Gastrocnemius medialis (tissue), 4 donors: ENCODE results near the gene ATG7. TPM values are rescaled to one million over a fixed set of nuclear protein-coding genes. Genes with fewer than 3 reads are reported as not detected.

Source experiments
- ATAC-seq, 2 donors: fragments of 150-250 bp; one replicate each; pipeline ENCODE4 v1.9.1; 2016
- DNase-seq, 2 donors: peaks; one replicate each; pipeline ENCODE4 v3.0.0-alpha.2; 2019
- H3K27ac ChIP-seq, 4 donors: fragments of 200-600 bp; sonication (generic); 1 replicate in 1 of 4; 2 replicates in 3 of 4; pipeline ENCODE4 v1.5.1; 2016 to 2018; ENCODE audit warnings: mild to moderate bottlenecking in 2 of 4, moderate library complexity in 1 of 4
- H3K27me3 ChIP-seq, 3 donors: fragments of 200-600 bp; sonication (generic) in 2 of 3; 1 replicate in 1 of 3; 2 replicates in 2 of 3; pipeline versions ENCODE4 v1.5.1 to v1.6.0; 2016 to 2019; ENCODE audit warnings: mild to moderate bottlenecking in 1 of 3, moderate library complexity in 1 of 3
- H3K36me3 ChIP-seq, 2 donors: fragments of 200-600 bp; sonication (generic) in 1 of 2; one replicate each; pipeline ENCODE4 v1.5.1; 2017 to 2018
- H3K4me1 ChIP-seq, 2 donors: fragments of 200-600 bp; sonication (generic) in 1 of 2; one replicate each; pipeline ENCODE4 v1.5.1; 2016 to 2017; ENCODE audit warnings: mild to moderate bottlenecking in 2 of 2
- H3K4me3 ChIP-seq, 4 donors: fragments of 200-600 bp; sonication (generic) in 3 of 4; 1 replicate in 1 of 4; 2 replicates in 3 of 4; pipeline ENCODE4 v1.5.1; 2016 to 2019; ENCODE audit warnings: mild to moderate bottlenecking in 2 of 4
- H3K9me3 ChIP-seq, 3 donors: fragments of 200-600 bp; sonication (generic) in 2 of 3; 1 replicate in 1 of 3; 2 replicates in 2 of 3; pipeline ENCODE4 v1.5.1; 2016 to 2019
- POLR2A ChIP-seq, 2 donors: fragments of 450-650 bp; IDR thresholded peaks; one replicate each; pipeline ENCODE4 v1.6.1; 2017; ENCODE audit warnings: antibody characterized with exemption in 2 of 2, mild to moderate bottlenecking in 2 of 2, moderate library complexity in 2 of 2
- in situ Hi-C, 4 donors: fragments of 200-750 bp; cut with MboI; loops; one replicate each; pipeline versions ENCODE4 v1.15.0 to v1.8.0; 2017; ENCODE audit warnings: low sequenced_read_pairs in 4 of 4
- intact Hi-C: fragments of 100-400 bp; cut with DNase I; formaldehyde crosslinking; loops from one replicate; pipeline ENCODE4 v1.15.1; 2023; ENCODE audit warnings: low total_unique reads
- total RNA-seq, 4 donors: library from RNA; depleted of rRNA; stranded (reverse); fragments of >200 nt; gene quantifications; one replicate each; pipeline versions ENCODE4 v1.1.0 to v1.2.3, GENCODE V29; 2016
- TF ChIP-seq, protein P1 (sequence below), 5 experiments: fragments of 450-650 bp in 3 of 5; fragments of 200-600 bp in 2 of 5; sonication (generic) in 2 of 5; IDR thresholded peaks in 4 of 5; conservative IDR thresholded peaks in 1 of 5; 1 replicate in 4 of 5; 2 replicates in 1 of 5; pipeline ENCODE4 v1.5.1; 2016 to 2019; ENCODE audit warnings: antibody characterized with exemption in 5 of 5, mild to moderate bottlenecking in 3 of 5, moderate library complexity in 3 of 5

Gene ATG7
- total RNA-seq, 4 donors from 2014 or later = 13.5 to 29.2 (median 15.0) TPM

DNA sequence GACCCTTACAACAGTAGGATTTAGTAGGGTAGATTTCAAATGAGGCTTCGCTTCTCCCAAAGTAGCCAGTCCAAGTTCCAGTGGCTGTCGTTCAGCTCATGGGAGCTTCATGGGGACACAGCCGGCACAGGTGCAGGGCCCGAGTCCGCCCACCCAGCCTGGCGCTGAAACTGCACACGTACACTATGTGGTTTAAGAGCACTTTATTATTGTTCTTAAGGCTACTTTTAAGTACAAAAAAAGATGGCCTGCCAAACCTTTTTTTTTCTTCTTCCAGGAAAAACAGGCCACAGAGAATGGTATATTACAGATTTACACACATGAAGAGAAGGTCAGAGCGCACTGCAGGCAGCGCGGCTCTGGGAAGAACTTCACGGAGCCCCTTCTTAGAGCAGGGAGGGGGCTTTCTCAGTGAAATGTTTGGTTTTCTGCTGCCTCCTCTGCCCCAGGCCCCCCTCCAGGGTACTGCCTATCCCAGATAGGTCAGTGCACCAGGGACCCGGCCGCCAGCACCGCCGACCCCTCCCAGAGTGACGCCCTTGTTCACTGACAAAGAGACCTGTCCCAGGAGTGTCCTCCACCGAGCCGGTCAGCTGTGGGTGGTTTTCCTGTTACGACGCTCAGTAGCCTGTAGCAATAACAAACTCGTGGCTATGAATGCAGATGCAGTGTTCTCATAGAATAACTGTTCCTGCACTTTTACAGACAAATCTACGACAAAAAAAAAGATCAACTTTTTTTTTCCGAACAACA is 283.9 kb downstream of the ATG7 start:
- DNase-seq (peak in 1 of 2 donors; percentile 2), ATAC-seq (no peak)
- Histone ChIP-seq H3K36me3 (peaks cover 0 to 4% of the 10 kb centered on the region in 2 donors), H3K27ac (peak overlapping the region; percentile 63 to 88 (median 74)), H3K27me3 (no peaks in the 10 kb centered on the region), H3K4me3 (no peak overlapping the region), H3K9me3 (no peaks in the 10 kb centered on the region), H3K4me1 (peaks cover 68 to 70% of the 10 kb centered on the region in 2 donors)
- intact Hi-C loops = no loop called here
- in situ Hi-C loops = no loop called here
- TF ChIP-seq, protein P1, sequence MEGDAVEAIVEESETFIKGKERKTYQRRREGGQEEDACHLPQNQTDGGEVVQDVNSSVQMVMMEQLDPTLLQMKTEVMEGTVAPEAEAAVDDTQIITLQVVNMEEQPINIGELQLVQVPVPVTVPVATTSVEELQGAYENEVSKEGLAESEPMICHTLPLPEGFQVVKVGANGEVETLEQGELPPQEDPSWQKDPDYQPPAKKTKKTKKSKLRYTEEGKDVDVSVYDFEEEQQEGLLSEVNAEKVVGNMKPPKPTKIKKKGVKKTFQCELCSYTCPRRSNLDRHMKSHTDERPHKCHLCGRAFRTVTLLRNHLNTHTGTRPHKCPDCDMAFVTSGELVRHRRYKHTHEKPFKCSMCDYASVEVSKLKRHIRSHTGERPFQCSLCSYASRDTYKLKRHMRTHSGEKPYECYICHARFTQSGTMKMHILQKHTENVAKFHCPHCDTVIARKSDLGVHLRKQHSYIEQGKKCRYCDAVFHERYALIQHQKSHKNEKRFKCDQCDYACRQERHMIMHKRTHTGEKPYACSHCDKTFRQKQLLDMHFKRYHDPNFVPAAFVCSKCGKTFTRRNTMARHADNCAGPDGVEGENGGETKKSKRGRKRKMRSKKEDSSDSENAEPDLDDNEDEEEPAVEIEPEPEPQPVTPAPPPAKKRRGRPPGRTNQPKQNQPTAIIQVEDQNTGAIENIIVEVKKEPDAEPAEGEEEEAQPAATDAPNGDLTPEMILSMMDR (IDR thresholded peaks at IDR 0.05 in 4 of 5, conservative IDR thresholded peaks at IDR 0.05 in 1 of 5) = no peak
- TF ChIP-seq POLR2A (IDR thresholded peaks at IDR 0.05) = no peak

DNA sequence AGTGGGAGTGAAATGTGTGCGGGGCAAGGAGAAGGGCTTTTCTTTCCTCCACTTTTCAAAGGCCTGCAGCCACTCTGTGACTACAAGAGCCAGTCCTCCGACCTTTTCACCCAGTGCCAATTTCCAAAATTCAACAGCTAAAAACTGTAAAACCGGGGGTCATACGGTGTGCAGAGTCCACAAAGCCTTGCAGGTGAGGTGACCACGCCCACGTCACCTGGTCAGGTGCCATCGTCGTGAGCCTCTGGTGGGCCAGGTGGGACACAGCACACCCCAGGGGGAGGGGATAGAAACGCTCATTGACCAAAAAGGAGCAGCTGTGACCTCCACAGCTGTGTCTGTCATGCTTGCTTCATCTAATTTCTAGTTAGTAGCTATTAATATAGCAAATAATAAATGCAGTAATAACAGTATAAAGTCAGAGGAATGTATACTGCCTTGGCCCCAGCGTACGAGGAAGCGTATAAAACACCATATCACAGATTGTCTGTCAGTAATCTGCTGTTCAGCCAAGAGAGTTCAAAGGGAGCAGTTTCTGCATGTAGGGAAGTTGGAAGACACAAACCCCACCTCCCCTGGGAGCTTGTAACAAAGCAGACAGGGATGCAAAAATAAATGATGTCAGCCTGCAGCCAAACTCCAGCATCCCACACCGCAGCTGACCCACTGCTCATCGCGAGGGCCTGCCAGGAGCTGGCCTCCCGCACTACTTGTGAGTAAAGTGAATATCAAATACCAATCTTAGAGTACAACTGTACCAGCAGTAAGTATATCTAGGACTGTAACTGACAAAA is 284.9 kb downstream of the ATG7 start:
- H3K27ac ChIP-seq = peak overlapping the region; percentile 63 to 88 (median 74)
- peaks cover 0 to 4% of the 10 kb centered on the region in 2 donors for H3K36me3 ChIP-seq
- intact Hi-C loops (no loop called here), in situ Hi-C loops (no loop called here)
- peak; percentile 67 to 76 for DNase-seq
- no peak overlapping the region for H3K4me3 ChIP-seq
- peaks cover 68 to 80% of the 10 kb centered on the region in 2 donors for H3K4me1 ChIP-seq
- no peaks in the 10 kb centered on the region for H3K9me3 ChIP-seq
- ATAC-seq = peak; percentile 42 to 66
- no peak for TF ChIP-seq POLR2A (IDR thresholded peaks at IDR 0.05)
- TF ChIP-seq, protein P1 (IDR thresholded peaks at IDR 0.05 in 4 of 5, conservative IDR thresholded peaks at IDR 0.05 in 1 of 5) = no peak
- H3K27me3 ChIP-seq = no peaks in the 10 kb centered on the region

DNA sequence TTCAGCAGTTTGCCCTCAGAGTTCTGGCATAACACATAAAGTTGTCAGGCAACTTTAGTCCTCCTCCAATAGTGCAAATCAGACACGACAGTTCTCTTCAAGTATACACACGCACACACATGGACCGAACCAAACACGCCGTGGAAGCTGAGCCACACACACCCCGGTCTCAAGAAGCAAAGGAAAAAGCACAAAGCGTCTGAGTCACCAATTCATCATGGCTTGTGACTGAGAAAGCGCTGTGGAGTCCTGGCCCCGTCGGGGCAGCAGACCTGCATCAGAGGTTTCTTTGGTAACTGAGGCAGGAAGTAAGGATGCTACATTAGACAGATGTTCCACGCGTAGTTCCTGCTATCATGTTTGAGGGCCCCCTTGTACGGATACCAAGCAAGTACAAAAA is 285.8 kb downstream of the ATG7 start:
- DNase-seq = peak in 1 of 2 donors; percentile 10

DNA sequence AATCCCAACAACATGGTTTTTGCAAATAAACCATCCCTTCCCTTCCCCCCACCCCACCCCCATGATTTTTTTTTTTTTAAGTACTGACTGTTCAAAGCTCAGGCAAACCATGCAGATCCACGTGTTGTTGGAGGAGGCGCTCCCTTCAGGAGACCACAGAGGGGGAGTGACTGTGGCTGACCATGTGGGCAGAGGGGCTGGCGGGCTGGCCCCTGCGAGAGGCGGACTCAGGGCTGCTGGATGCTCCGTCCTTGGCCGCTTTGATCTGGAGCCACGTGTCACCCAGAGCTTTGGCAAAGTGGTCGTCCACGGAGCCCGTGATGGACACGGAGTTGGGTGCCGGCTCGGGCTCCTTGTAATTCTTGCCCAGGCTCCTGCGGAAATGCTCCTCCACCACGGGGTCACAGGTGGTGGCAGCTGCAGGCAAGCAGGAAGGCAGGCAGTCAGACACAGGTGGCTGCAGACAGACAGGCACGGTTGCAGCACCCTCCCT is 286.3 kb downstream of the ATG7 start:
- Histone ChIP-seq H3K9me3 (no peaks in the 10 kb centered on the region), H3K4me1 (peaks cover 63 to 80% of the 10 kb centered on the region in 2 donors), H3K4me3 (no peak overlapping the region), H3K27me3 (no peaks in the 10 kb centered on the region), H3K27ac (peak overlapping the region; percentile 63 to 88 (median 71)), H3K36me3 (peaks cover 0 to 4% of the 10 kb centered on the region in 2 donors)
- TF ChIP-seq POLR2A (IDR thresholded peaks at IDR 0.05) = no peak
- TF ChIP-seq, protein P1 (IDR thresholded peaks at IDR 0.05 in 4 of 5, conservative IDR thresholded peaks at IDR 0.05 in 1 of 5) = no peak
- intact Hi-C loops = no loop called here
- ATAC-seq = no peak
- in situ Hi-C loops = no loop called here
- peak in 1 of 2 donors; percentile 3 for DNase-seq

More for the DNA sequence above, 285.8 kb downstream of the ATG7 start:
- H3K9me3 ChIP-seq = no peaks in the 10 kb centered on the region
- peak; percentile 10 to 20 for ATAC-seq
- H3K4me1 ChIP-seq = peaks cover 68 to 83% of the 10 kb centered on the region in 2 donors
- TF ChIP-seq POLR2A (IDR thresholded peaks at IDR 0.05) = no peak
- TF ChIP-seq, protein P1 (IDR thresholded peaks at IDR 0.05 in 4 of 5, conservative IDR thresholded peaks at IDR 0.05 in 1 of 5) = no peak
- in situ Hi-C loops (no loop called here), intact Hi-C loops (no loop called here)
- H3K27me3 ChIP-seq = no peaks in the 10 kb centered on the region
- H3K4me3 ChIP-seq = no peak overlapping the region
- peaks cover 0 to 4% of the 10 kb centered on the region in 2 donors for H3K36me3 ChIP-seq
- H3K27ac ChIP-seq = peak overlapping the region; percentile 63 to 88 (median 71)
